Measurements from ENCODE around the gene KLF7. TPM values are rescaled to one million over a fixed set of nuclear protein-coding genes. Genes with fewer than 3 reads are reported as not detected.
A peak's percentile ranks its signal among the peaks of the same experiment; 100 is the strongest.

KLF7 gene
- total RNA-seq, 1 donor from 2014 or later: 79.1 TPM

- DNase-seq (ENCODE audit: low spot score) (no peak), ATAC-seq (no peak)
- intact Hi-C loops (cut with DNase I): no loop called here
Measured at GRCh38 chr2:207173641-207174040, 7.9 kb upstream of the KLF7 start.

DNA sequence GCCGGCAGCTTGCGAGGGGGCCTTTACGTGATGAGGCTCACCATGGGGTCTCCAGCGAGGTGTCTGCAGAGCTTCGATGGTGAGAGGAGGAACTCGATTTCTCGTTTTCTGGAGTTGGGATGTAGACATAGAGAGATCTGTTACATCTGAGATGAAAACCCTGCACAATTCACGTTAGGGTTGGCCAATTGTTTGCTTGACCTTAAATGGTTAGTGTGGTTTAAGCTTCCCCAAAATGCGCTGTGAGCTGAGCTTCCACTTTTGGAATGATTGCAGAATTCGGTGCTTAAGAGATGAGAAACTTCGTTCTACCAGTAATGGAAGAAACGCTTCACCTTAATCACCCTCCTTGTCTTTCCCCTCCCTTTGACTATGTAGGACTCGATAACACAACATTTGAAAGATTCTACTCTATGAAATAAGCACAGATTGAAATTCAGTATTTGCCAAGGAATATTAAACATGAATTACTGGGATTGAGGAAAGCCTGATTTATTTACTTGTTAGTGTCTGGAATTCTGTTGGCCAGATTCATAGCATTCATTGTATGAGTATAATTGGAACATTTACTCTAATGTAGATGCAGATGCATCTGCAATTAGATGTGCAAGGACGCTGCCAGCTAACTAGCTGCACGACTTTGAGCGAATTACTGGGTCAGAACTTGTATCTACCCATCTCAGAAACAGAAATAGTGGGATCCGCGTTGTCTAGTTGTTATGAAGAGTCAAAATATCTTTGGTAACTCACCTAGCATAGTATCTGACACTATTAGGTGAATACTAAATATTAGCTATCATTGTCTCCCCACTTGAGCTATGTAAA lies 1.6 kb upstream of the KLF7 start:
- intact Hi-C loops (cut with DNase I): no loop called here
- no peak for ATAC-seq
- no peak for DNase-seq (ENCODE audit: low spot score)

DNA sequence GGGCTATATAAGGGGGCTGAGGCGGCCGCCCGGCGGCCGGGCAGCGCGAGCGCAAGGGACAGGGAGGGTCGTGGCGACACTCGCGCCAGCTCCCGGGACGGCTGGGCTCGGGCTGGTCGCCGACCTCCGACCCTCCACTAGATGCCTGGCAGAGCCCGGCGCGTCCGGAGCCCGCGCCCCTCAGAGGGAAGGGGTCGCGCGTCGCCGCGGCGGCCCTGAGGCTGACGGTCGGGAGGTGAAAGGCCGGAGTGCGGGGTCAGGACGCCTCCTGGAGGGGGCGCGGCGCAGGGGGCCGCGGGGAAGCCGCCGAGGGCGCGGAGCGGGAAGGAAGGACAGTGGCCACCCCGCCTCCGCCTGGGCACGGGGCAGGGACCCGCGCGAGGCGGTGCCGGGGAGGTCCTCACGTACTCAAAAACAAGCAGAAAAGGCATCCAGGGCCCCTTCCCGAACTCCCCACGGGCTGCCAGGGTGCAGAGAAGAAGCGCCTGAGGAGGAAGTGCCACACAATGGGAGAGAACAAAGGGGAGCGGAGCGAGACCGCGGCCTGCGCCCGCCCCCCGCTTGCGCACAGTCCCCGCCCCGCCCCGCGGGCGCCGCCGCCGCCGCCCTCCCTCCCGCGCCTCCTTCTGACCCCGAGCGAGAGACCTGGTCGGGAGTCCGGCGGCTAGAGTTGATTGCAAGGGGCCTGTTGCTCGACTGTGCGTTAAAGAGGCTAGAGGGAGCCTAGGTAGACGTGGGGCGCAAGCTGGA lies 776 bp upstream of the KLF7 start:
- DNase-seq (ENCODE audit: low spot score): peak; percentile 90
- peak; percentile 57 for ATAC-seq
- intact Hi-C loops (cut with DNase I): no loop called here

DNA sequence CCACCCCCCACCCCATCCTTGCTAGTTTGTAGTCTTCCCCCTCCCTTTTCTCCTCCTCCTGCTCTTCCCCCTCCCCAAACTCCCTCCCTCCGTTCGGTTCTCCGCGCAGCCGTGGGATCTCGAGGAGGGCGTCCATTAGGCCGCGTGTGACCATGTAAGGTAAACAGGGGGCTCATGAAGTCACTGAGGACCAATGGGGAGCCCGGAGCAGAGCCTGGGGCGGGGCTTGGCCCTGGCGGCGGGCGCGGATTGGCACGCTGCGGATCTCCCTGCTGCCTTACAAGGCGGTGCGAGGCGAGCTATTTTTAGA lies 246 bp upstream of the KLF7 start:
- peak; percentile 96 for ATAC-seq
- peak; percentile 99 for DNase-seq (ENCODE audit: low spot score)
- intact Hi-C loops (cut with DNase I): no loop called here

- ATAC-seq (peak; percentile 21), DNase-seq (ENCODE audit: low spot score) (peak; percentile 68)
- intact Hi-C loops (cut with DNase I): no loop called here
Measured at GRCh38 chr2:207164006-207164831, 1.5 kb downstream of the KLF7 start.

GRCh38 chr2:207163756-207164005 lies 2.1 kb downstream of the KLF7 start:
- DNase-seq (ENCODE audit: low spot score) (no peak), ATAC-seq (no peak)
- intact Hi-C loops (cut with DNase I): no loop called here

DNA sequence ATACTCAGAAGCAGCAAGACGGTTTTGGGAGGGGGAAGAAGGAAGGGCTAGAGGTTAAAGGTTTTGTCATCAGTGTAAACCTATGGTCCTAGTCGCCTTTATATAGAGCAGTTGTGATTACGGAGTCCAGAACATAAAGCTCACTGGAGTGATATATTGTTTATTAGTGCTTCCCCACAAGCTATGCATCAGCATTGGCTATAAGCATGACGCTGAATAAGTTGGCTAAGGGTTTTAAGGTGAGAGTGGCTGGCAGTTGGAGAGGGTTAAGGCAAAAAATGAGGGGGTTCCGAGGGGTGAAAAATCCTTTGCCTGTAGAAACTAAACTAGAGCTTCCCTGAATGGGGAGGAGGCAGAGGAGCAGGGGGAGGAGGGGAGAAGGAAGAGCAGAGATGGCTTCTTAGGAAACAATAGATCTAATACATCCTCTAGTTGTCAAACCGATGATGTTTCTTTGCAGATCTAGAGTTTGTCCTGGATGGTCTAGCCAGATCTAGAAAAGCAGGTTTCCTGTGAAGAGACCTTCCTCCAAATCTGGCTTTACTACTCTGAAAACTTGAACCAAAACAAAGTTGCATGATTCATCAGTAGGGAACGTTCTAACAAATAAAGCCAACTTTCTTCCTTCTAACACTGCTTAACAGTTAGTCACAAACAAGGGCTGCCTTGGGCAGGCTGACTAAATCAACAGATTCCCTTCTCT lies 2.5 kb downstream of the KLF7 start:
- ATAC-seq: peak; percentile 32
- no peak for DNase-seq (ENCODE audit: low spot score)
- intact Hi-C loops (cut with DNase I): no loop called here

GRCh38 chr2:207162316-207162715 lies 3.4 kb downstream of the KLF7 start:
- DNase-seq (ENCODE audit: low spot score) (no peak), ATAC-seq (no peak)
- intact Hi-C loops (cut with DNase I): no loop called here

DNA sequence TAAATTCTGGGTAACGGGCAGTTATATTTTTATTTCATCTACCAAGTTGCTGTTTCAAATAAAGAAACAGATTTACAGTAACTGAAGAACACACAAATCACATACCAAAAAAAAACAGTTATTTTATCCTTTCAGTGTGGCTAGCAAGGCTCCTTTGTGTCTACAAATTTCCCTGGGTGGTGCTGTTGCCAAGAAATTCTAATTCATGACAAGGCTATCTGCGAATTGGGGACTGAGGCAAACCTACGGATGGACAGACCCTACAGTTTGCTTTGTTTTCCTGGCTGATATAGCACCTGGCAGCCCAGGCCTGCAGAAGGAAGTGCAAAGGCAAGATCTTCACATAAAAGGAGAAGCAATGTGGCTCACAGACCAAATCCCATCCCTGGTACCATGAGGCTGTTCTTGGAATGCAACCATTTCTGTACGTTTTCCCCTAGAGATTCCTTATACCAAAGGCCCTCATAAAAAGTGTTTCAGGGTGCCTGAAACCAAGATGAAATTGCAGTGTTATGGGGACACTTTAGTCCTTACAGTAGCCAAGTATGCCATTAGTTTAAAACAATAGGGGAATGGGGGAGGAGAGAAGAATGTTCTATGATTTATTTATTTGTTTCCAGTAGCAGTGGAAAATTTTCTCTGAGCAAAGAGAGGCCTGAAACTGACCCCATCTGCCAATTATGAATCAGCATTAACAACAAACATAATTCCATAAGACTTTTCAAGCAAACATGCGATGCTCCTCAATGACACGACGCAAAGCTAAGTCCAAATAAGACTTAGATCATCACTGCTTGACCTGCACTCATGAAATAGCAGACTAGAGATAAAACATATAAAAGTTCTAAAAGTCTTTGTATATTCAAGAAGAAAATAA lies 4.3 kb downstream of the KLF7 start:
- intact Hi-C loops (cut with DNase I): no loop called here
- DNase-seq (ENCODE audit: low spot score): no peak

GRCh38 chr2:207160115-207160514 lies 5.6 kb downstream of the KLF7 start:
- no peak for DNase-seq (ENCODE audit: low spot score)
- no peak for ATAC-seq
- intact Hi-C loops (cut with DNase I): no loop called here

More for the DNA sequence above, 4.3 kb downstream of the KLF7 start:
- no peak for ATAC-seq

- intact Hi-C loops (cut with DNase I): no loop called here
- ATAC-seq (no peak), DNase-seq (ENCODE audit: low spot score) (no peak)
Measured at GRCh38 chr2:207159002-207159401, 6.7 kb downstream of the KLF7 start.

DNA sequence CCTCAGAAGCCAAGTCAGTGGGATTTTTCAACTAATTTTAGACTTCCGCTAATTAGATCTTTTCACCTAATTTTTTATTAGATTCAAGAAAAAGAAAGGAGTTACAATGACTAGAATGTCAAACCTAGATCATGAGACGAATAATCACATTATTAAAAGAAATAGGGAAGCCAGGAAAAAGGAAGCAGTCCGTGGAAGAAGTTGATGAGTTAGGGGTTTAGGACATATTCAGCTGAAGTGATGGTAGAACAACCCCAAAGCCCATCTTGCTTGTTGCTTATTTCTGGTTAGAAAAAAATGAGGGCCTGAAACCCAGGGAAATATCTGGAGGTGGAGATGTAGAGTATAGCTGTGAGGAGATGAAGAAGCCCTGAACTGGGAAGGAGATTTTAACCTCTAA lies 8.0 kb downstream of the KLF7 start:
- intact Hi-C loops (cut with DNase I): no loop called here
- DNase-seq (ENCODE audit: low spot score) (no peak), ATAC-seq (no peak)

DNA sequence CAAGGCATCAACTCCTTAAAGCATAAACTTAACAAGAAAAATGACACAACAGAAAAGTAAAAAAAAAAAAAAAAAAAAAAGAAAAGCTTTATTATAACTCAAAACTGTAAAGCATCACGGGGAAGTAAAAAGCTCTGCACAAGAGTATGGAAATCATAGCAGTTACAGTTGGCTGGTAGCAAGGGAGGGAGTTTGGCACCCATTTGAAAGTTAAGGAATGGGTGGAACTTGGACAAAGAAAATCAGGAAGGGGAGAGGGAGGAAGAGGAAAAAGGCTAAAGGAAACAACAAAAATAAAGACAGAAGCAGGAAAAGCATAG lies 8.6 kb downstream of the KLF7 start:
- ATAC-seq (no peak), DNase-seq (ENCODE audit: low spot score) (no peak)
- intact Hi-C loops (cut with DNase I): no loop called here

GRCh38 chr2:207156451-207157161 lies 9.1 kb downstream of the KLF7 start:
- ATAC-seq (peak; percentile 4), DNase-seq (ENCODE audit: low spot score) (no peak)
- intact Hi-C loops (cut with DNase I): no loop called here

DNA sequence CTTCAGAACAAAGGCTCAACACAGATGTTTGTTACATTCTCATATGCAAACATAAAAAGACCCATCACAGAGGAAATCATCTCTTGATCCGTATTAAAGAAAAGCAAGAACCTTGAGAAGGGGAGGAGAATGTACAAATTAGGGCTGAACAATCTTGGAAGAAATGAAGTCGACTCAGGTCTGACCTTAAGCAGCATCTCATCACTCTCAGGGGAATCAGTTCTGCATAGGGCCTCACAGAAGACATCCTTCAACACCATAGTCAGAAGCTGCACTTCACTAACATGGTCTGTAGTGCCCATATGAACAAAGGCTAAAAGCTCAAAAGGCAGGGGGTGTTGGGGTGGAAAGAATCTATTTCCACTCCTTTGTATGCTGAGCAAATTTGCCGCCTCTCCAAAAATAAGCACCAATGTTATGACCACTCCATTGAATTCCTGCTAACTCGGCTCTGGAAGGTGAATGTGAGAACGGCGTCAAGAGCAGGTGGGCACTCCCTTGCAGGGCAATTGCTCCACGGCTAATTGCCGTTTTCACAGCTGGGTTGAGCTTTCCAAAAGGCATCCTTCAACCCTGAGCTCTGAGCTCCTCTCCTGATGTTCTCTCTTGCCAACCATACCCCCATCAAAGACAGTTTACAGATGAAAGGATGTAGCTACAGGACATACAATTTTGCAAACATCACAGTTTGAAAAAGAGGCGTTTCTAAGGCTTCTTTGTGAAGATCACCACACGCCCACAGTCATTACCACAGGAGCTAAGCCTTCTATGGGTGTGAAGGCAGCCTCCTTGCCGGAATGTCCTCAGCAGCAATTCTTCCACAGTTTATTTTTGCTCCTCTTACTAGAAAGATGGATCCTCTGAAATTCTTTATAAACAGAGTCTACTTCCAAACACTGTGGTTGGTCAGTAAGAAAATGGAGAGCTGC lies 10.0 kb downstream of the KLF7 start:
- DNase-seq (ENCODE audit: low spot score) (no peak), ATAC-seq (no peak)
- intact Hi-C loops (cut with DNase I): no loop called here

- ATAC-seq (no peak), DNase-seq (ENCODE audit: low spot score) (no peak)
- intact Hi-C loops (cut with DNase I): no loop called here
Measured at GRCh38 chr2:207154556-207155510, 10.9 kb downstream of the KLF7 start.
